ENCODE measurements around the gene ARHGEF10L. TPM values are rescaled to one million over a fixed set of nuclear protein-coding genes. Genes with fewer than 3 reads are reported as not detected.

The ARHGEF10L gene
- total RNA-seq, 3 donors from 2014 or later: 0.08 to 0.24 TPM; not detected in 1

- no peak for DNase-seq
- no peaks in the 10 kb centered on the region for H3K36me3 Mint-ChIP-seq (ENCODE audit: insufficient read depth)
- no peak overlapping the region for H3K4me3 Mint-ChIP-seq
- ATAC-seq: no peak
- H3K9me3 Mint-ChIP-seq: no peaks in the 10 kb centered on the region
- no peaks in the 10 kb centered on the region for H3K4me1 Mint-ChIP-seq (ENCODE audit: low read depth)
- peaks cover 13% of the 10 kb centered on the region for H3K27me3 Mint-ChIP-seq (ENCODE audit: low read depth)
Measured at GRCh38 chr1:17565461-17566252, 26.2 kb downstream of the ARHGEF10L start.

GRCh38 chr1:17566417-17566816, 26.9 kb downstream of the ARHGEF10L start:
- ATAC-seq: no peak
- H3K27me3 Mint-ChIP-seq (ENCODE audit: low read depth): peaks cover 14% of the 10 kb centered on the region
- no peak for DNase-seq
- no peaks in the 10 kb centered on the region for H3K4me1 Mint-ChIP-seq (ENCODE audit: low read depth)
- no peak overlapping the region for H3K4me3 Mint-ChIP-seq
- no peaks in the 10 kb centered on the region for H3K36me3 Mint-ChIP-seq (ENCODE audit: insufficient read depth)
- no peaks in the 10 kb centered on the region for H3K9me3 Mint-ChIP-seq

- no peaks in the 10 kb centered on the region for H3K4me1 Mint-ChIP-seq (ENCODE audit: low read depth)
- no peak overlapping the region for H3K4me3 Mint-ChIP-seq
- DNase-seq: no peak
- no peak for ATAC-seq
- H3K36me3 Mint-ChIP-seq (ENCODE audit: insufficient read depth): no peaks in the 10 kb centered on the region
- peaks cover 14% of the 10 kb centered on the region for H3K27me3 Mint-ChIP-seq (ENCODE audit: low read depth)
- H3K9me3 Mint-ChIP-seq: no peaks in the 10 kb centered on the region
Measured at GRCh38 chr1:17566892-17567291, 27.4 kb downstream of the ARHGEF10L start.

- DNase-seq (no peak), ATAC-seq (no peak)
- Mint-ChIP-seq H3K4me1 (ENCODE audit: low read depth) (no peaks in the 10 kb centered on the region), H3K4me3 (no peak overlapping the region), H3K27me3 (ENCODE audit: low read depth) (peaks cover 12% of the 10 kb centered on the region), H3K9me3 (no peaks in the 10 kb centered on the region), H3K36me3 (ENCODE audit: insufficient read depth) (no peaks in the 10 kb centered on the region)
Measured at GRCh38 chr1:17567582-17567981, 28.1 kb downstream of the ARHGEF10L start.

GRCh38 chr1:17568014-17568900, 28.8 kb downstream of the ARHGEF10L start:
- no peak for DNase-seq
- Mint-ChIP-seq H3K4me1 (ENCODE audit: low read depth) (no peaks in the 10 kb centered on the region), H3K4me3 (no peak overlapping the region), H3K9me3 (no peaks in the 10 kb centered on the region), H3K27me3 (ENCODE audit: low read depth) (peaks cover 8% of the 10 kb centered on the region), H3K36me3 (ENCODE audit: insufficient read depth) (no peaks in the 10 kb centered on the region)
- ATAC-seq: no peak

GRCh38 chr1:17569200-17570139, 30.0 kb downstream of the ARHGEF10L start:
- no peak for DNase-seq
- no peak for ATAC-seq
- no peaks in the 10 kb centered on the region for H3K4me1 Mint-ChIP-seq (ENCODE audit: low read depth)

GRCh38 chr1:17570228-17570627, 30.7 kb downstream of the ARHGEF10L start:
- H3K27me3 Mint-ChIP-seq (ENCODE audit: low read depth): peaks cover 8% of the 10 kb centered on the region
- no peaks in the 10 kb centered on the region for H3K36me3 Mint-ChIP-seq (ENCODE audit: insufficient read depth)
- no peaks in the 10 kb centered on the region for H3K4me1 Mint-ChIP-seq (ENCODE audit: low read depth)
- H3K9me3 Mint-ChIP-seq: no peaks in the 10 kb centered on the region
- ATAC-seq (no peak), DNase-seq (no peak)
- H3K4me3 Mint-ChIP-seq: no peak overlapping the region

More at GRCh38 chr1:17569200-17570139, 30.0 kb downstream of the ARHGEF10L start:
- Mint-ChIP-seq H3K36me3 (ENCODE audit: insufficient read depth) (no peaks in the 10 kb centered on the region), H3K9me3 (no peaks in the 10 kb centered on the region), H3K27me3 (ENCODE audit: low read depth) (peaks cover 8% of the 10 kb centered on the region), H3K4me3 (no peak overlapping the region)

GRCh38 chr1:17572264-17572985, 32.9 kb downstream of the ARHGEF10L start:
- H3K4me1 Mint-ChIP-seq (ENCODE audit: low read depth): no peaks in the 10 kb centered on the region

GRCh38 chr1:17573518-17574041, 34.1 kb downstream of the ARHGEF10L start:
- DNase-seq (no peak), ATAC-seq (no peak)
- Mint-ChIP-seq H3K4me3 (no peak overlapping the region), H3K36me3 (ENCODE audit: insufficient read depth) (no peaks in the 10 kb centered on the region), H3K4me1 (ENCODE audit: low read depth) (no peaks in the 10 kb centered on the region), H3K9me3 (no peaks in the 10 kb centered on the region), H3K27me3 (ENCODE audit: low read depth) (peaks cover 5% of the 10 kb centered on the region)

More at GRCh38 chr1:17572264-17572985, 32.9 kb downstream of the ARHGEF10L start:
- peaks cover 11% of the 10 kb centered on the region for H3K27me3 Mint-ChIP-seq (ENCODE audit: low read depth)
- DNase-seq: no peak
- H3K9me3 Mint-ChIP-seq: no peaks in the 10 kb centered on the region
- H3K36me3 Mint-ChIP-seq (ENCODE audit: insufficient read depth): no peaks in the 10 kb centered on the region
- ATAC-seq: no peak
- H3K4me3 Mint-ChIP-seq: no peak overlapping the region

- Mint-ChIP-seq H3K4me1 (ENCODE audit: low read depth) (no peaks in the 10 kb centered on the region), H3K9me3 (no peaks in the 10 kb centered on the region), H3K4me3 (no peak overlapping the region), H3K36me3 (ENCODE audit: insufficient read depth) (no peaks in the 10 kb centered on the region), H3K27me3 (ENCODE audit: low read depth) (peaks cover 4% of the 10 kb centered on the region)
- DNase-seq: no peak
- no peak for ATAC-seq
Measured at GRCh38 chr1:17574516-17574915, 35.0 kb downstream of the ARHGEF10L start.

GRCh38 chr1:17575797-17576518, 36.5 kb downstream of the ARHGEF10L start:
- H3K36me3 Mint-ChIP-seq (ENCODE audit: insufficient read depth): no peaks in the 10 kb centered on the region
- DNase-seq (no peak), ATAC-seq (no peak)
- no peaks in the 10 kb centered on the region for H3K4me1 Mint-ChIP-seq (ENCODE audit: low read depth)
- H3K4me3 Mint-ChIP-seq: no peak overlapping the region
- no peaks in the 10 kb centered on the region for H3K9me3 Mint-ChIP-seq
- peaks cover 4% of the 10 kb centered on the region for H3K27me3 Mint-ChIP-seq (ENCODE audit: low read depth)

GRCh38 chr1:17576519-17576853, 37.0 kb downstream of the ARHGEF10L start:
- H3K27me3 Mint-ChIP-seq (ENCODE audit: low read depth): peaks cover 3% of the 10 kb centered on the region
- no peaks in the 10 kb centered on the region for H3K36me3 Mint-ChIP-seq (ENCODE audit: insufficient read depth)
- ATAC-seq (no peak), DNase-seq (no peak)
- H3K4me1 Mint-ChIP-seq (ENCODE audit: low read depth): no peaks in the 10 kb centered on the region
- no peaks in the 10 kb centered on the region for H3K9me3 Mint-ChIP-seq
- no peak overlapping the region for H3K4me3 Mint-ChIP-seq

- DNase-seq: no peak
- H3K27me3 Mint-ChIP-seq (ENCODE audit: low read depth): peaks cover 3% of the 10 kb centered on the region
- no peaks in the 10 kb centered on the region for H3K36me3 Mint-ChIP-seq (ENCODE audit: insufficient read depth)
- H3K4me1 Mint-ChIP-seq (ENCODE audit: low read depth): no peaks in the 10 kb centered on the region
- no peak overlapping the region for H3K4me3 Mint-ChIP-seq
- no peaks in the 10 kb centered on the region for H3K9me3 Mint-ChIP-seq
- no peak for ATAC-seq
Measured at GRCh38 chr1:17577907-17578297, 38.4 kb downstream of the ARHGEF10L start.

Data from activated T-cell treated with anti-CD3 and anti-CD28 coated beads, Interleukin-2, amount 50 U/mL, for 4 hours (primary cell).